ENCODE data around the gene ADAMTS16.

ADAMTS16 gene

GRCh38 chr5:5352675-5353074 lies 212.5 kb downstream of the ADAMTS16 start:
- DNase-seq = no peak

- no peak for DNase-seq
Measured at GRCh38 chr5:5353681-5354080, 213.6 kb downstream of the ADAMTS16 start.

GRCh38 chr5:5356765-5357164 lies 216.6 kb downstream of the ADAMTS16 start:
- DNase-seq = no peak

GRCh38 chr5:5359618-5360017 lies 219.5 kb downstream of the ADAMTS16 start:
- no peak for DNase-seq

- no peak for DNase-seq
Measured at GRCh38 chr5:5360363-5360940, 220.3 kb downstream of the ADAMTS16 start.

- no peak for DNase-seq
Measured at GRCh38 chr5:5360941-5361520, 220.9 kb downstream of the ADAMTS16 start.

- DNase-seq = no peak
Measured at GRCh38 chr5:5363045-5363444, 222.9 kb downstream of the ADAMTS16 start.

- DNase-seq = no peak
Measured at GRCh38 chr5:5364932-5365331, 224.8 kb downstream of the ADAMTS16 start.

- DNase-seq = no peak
Measured at GRCh38 chr5:5367739-5368138, 227.6 kb downstream of the ADAMTS16 start.

GRCh38 chr5:5369051-5369605 lies 229.0 kb downstream of the ADAMTS16 start:
- no peak for DNase-seq
